Superior temporal gyrus (tissue), 1 donor: ENCODE measurements around the gene CUBN.

Source experiments
- DNase-seq: peaks from one replicate; pipeline ENCODE4 v3.0.0-alpha.2; 2016; ENCODE audit errors: extremely low spot score

CUBN gene

GRCh38 chr10:16987976-16988610 is 141.5 kb downstream of the CUBN start:
- no peak for DNase-seq

- DNase-seq: no peak
Measured at GRCh38 chr10:16987206-16987621, 142.4 kb downstream of the CUBN start.

- DNase-seq: peak; percentile 43
Measured at GRCh38 chr10:16986406-16987205, 143.0 kb downstream of the CUBN start.

GRCh38 chr10:16986082-16986405 is 143.6 kb downstream of the CUBN start:
- DNase-seq: no peak

- DNase-seq: no peak
Measured at GRCh38 chr10:16984242-16984641, 145.4 kb downstream of the CUBN start.

- no peak for DNase-seq
Measured at GRCh38 chr10:16976803-16977202, 152.8 kb downstream of the CUBN start.

- DNase-seq: no peak
Measured at GRCh38 chr10:16975188-16975587, 154.4 kb downstream of the CUBN start.

GRCh38 chr10:16968416-16969041 is 161.1 kb downstream of the CUBN start:
- DNase-seq: no peak

GRCh38 chr10:16967866-16968415 is 161.7 kb downstream of the CUBN start:
- DNase-seq: no peak

GRCh38 chr10:16966991-16967865 is 162.4 kb downstream of the CUBN start:
- no peak for DNase-seq

GRCh38 chr10:16965740-16966447 is 163.7 kb downstream of the CUBN start:
- DNase-seq: no peak

GRCh38 chr10:16965344-16965616 is 164.3 kb downstream of the CUBN start:
- DNase-seq: no peak

GRCh38 chr10:16964576-16965343 is 164.9 kb downstream of the CUBN start:
- no peak for DNase-seq

- no peak for DNase-seq
Measured at GRCh38 chr10:16960551-16960950, 169.1 kb downstream of the CUBN start.

- DNase-seq: no peak
Measured at GRCh38 chr10:16957038-16957437, 172.6 kb downstream of the CUBN start.

GRCh38 chr10:16954280-16955030 is 175.2 kb downstream of the CUBN start:
- no peak for DNase-seq

- no peak for DNase-seq
Measured at GRCh38 chr10:16953270-16953669, 176.3 kb downstream of the CUBN start.

- DNase-seq: no peak
Measured at GRCh38 chr10:16952610-16953009, 177.0 kb downstream of the CUBN start.

- DNase-seq: no peak
Measured at GRCh38 chr10:16952080-16952479, 177.5 kb downstream of the CUBN start.
